AG04450 (cell line): ENCODE measurements around the gene PTPN18. TPM values are rescaled to one million over a fixed set of nuclear protein-coding genes. Genes with fewer than 3 reads are reported as not detected.

Experiments used
- CTCF ChIA-PET: fragments of 300-600, 350-600 bp; formaldehyde crosslinking; extraction: SDS; loops from one replicate; lab custom pipeline; 2022; ENCODE audit warnings: antibody characterized with exemption, inconsistent platforms; lab: Charles Lee
- POLR2A ChIA-PET: fragments of 350-600 bp; formaldehyde crosslinking; extraction: SDS; loops from one replicate; lab custom pipeline; 2021; ENCODE audit warnings: antibody characterized with exemption, inconsistent platforms; lab: Yijun Ruan, JAX
- DNase-seq: peaks from one replicate; pipeline ENCODE4 v3.0.0-alpha.2; 2011; ENCODE audit warnings: low read depth, low spot score
- H3K27ac ChIP-seq: one replicate; pipeline ENCODE4 v1.5.1; 2012; ENCODE audit warnings: low read depth, low read length, control low read depth
- H3K27me3 ChIP-seq: one replicate; pipeline ENCODE4 v1.6.0; 2012; ENCODE audit warnings: low read length; ENCODE audit not compliant: control insufficient read depth, insufficient read depth
- H3K4me3 ChIP-seq: 2 replicates; pipeline ENCODE4 v1.5.1; 2011; ENCODE audit warnings: mild to moderate bottlenecking, low read depth, low read length, control low read depth
- H3K9me3 ChIP-seq: 2 replicates; pipeline ENCODE4 v1.5.1; 2012; ENCODE audit warnings: low read length; ENCODE audit not compliant: control insufficient read depth, insufficient read depth
- CTCF ChIP-seq: IDR thresholded peaks from 2 replicates; pipeline ENCODE4 v1.5.1; 2011; ENCODE audit warnings: low read depth, low read length, control low read depth, inconsistent platforms
- polyA plus RNA-seq: library from polyadenylated mRNA; depleted of rRNA; stranded (reverse); fragments of >200 nt; gene quantifications from 2 replicates; pipeline ENCODE4 v1.2.3, GENCODE V29; 2011

PTPN18 gene
- polyA plus RNA-seq, 1 experiment, result 10.1 TPM

DNA sequence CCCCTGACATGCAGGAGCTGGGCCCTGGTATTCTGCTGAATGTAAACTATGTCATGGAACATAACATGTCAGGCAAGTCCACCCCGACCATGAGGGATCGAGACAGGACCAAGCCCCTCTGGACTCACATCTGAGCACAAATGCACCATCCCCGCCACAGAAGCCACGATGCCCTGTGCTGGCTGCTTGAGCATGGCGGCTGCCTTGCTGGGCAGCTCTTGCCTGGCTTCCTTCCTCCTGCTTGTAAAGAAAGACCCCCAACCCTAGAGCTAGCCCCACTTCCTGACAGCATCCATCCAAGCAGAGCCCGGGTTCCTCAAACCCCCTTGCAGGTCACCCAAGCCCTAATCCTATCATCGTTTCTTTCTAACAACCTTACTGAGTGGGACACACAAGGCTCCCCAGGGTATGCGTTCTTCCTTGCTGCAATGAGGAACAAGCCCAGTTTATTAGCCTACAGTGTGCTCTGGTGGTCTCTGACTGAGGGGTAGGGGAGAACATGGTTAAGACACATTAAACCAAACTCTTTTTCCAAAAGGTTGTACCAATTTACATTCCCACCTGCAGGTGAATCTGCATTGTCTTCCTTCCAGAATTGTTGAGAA, 26.6 kb downstream of the PTPN18 start:
- no peaks in the 10 kb centered on the region for H3K9me3 ChIP-seq

GRCh38 chr2:130385709-130386108, 29.9 kb downstream of the PTPN18 start:
- ChIA-PET POLR2A (no interaction called here), CTCF (interaction anchor here (4.0 kb wide), 1 partner anchor 12 kb away, joined by 17 read pairs; no protein-coding TSS in a partner anchor)

More for the DNA sequence above, 26.6 kb downstream of the PTPN18 start:
- H3K4me3 ChIP-seq, result no peak overlapping the region
- H3K27me3 ChIP-seq, result no peaks in the 10 kb centered on the region
- POLR2A ChIA-PET, result no interaction called here
- no peak for DNase-seq
- TF ChIP-seq CTCF, result no peak
- CTCF ChIA-PET, result interaction anchor here (0.6 to 4.0 kb wide), 4 partner anchors 9 to 49 kb away, joined by 3 to 17 read pairs (median 3); no protein-coding TSS in a partner anchor
- no peak overlapping the region for H3K27ac ChIP-seq

DNA sequence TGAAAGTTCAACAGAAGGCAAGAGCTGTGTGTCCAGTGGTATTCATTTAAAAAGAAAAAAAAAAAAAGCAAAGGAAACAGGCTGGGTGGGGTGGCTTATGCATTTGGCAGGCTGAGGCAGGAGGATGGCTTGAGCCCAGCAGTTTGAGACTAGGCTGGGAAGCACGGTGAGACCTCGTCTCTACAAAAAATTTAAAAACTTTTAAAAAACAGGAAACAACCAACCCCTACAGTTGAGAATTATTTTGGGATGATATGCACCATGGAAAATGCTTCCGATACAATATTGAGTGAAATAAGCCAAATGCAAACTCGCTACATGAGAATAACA, 31.2 kb downstream of the PTPN18 start:
- TF ChIP-seq CTCF, result no peak
- Histone ChIP-seq H3K27ac (no peak overlapping the region), H3K4me3 (no peak overlapping the region), H3K27me3 (no peaks in the 10 kb centered on the region), H3K9me3 (no peaks in the 10 kb centered on the region)
- ChIA-PET CTCF (no interaction called here), POLR2A (interaction anchor here (0.6 to 0.7 kb wide), 2 partner anchors 1551 to 1769 kb away, joined by 3 to 5 read pairs; no protein-coding TSS in a partner anchor)
- no peak for DNase-seq

More at GRCh38 chr2:130385709-130386108, 29.9 kb downstream of the PTPN18 start:
- no peak for TF ChIP-seq CTCF
- Histone ChIP-seq H3K27me3 (no peaks in the 10 kb centered on the region), H3K27ac (no peak overlapping the region), H3K9me3 (no peaks in the 10 kb centered on the region), H3K4me3 (no peak overlapping the region)
- no peak for DNase-seq

DNA sequence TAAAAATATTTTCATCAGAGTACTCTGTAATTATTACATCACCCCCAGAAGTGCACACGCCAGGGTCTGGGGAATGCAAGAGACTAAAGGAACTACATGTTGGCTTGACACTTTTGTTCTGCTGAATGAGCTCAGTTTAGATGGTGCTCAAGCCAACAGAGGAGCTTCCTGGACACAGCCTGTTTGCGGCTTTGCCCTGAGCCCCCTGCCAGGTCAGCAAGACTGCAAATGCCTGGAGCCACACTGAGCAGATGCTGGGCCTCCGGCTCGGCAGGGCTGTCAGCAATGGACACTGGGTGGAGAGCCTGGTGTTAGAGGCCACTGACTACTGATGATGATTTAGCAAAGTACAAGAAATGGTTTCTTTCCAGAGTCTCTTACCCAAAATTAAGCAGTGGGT, 31.9 kb downstream of the PTPN18 start:
- TF ChIP-seq CTCF, result no peak
- POLR2A ChIA-PET, result interaction anchor here (1.5 kb wide), 1 partner anchor 15 kb away, joined by 5 read pairs; no protein-coding TSS in a partner anchor

GRCh38 chr2:130388221-130388907, 32.5 kb downstream of the PTPN18 start:
- no peaks in the 10 kb centered on the region for H3K9me3 ChIP-seq
- H3K27ac ChIP-seq, result no peak overlapping the region
- no peak overlapping the region for H3K4me3 ChIP-seq
- no peak for DNase-seq
- no peak for TF ChIP-seq CTCF
- H3K27me3 ChIP-seq, result no peaks in the 10 kb centered on the region
- POLR2A ChIA-PET, result interaction anchor here (1.5 kb wide), 1 partner anchor 15 kb away, joined by 5 read pairs; no protein-coding TSS in a partner anchor
- CTCF ChIA-PET, result interaction anchor here (4.0 kb wide), 1 partner anchor 15 kb away, joined by 29 read pairs; no protein-coding TSS in a partner anchor

More for the DNA sequence above, 31.9 kb downstream of the PTPN18 start:
- CTCF ChIA-PET, result interaction anchor here (4.0 kb wide), 1 partner anchor 15 kb away, joined by 29 read pairs; no protein-coding TSS in a partner anchor
- Histone ChIP-seq H3K27me3 (no peaks in the 10 kb centered on the region), H3K27ac (peak overlapping the region; percentile 11), H3K9me3 (no peaks in the 10 kb centered on the region), H3K4me3 (no peak overlapping the region)
- no peak for DNase-seq
